HEK293T (cell line): Measurements from ENCODE around the gene GRPR.
"Not testable (repeated sequence)": the region's sequence is repeated elsewhere in the genome, so short reads cannot be mapped to it uniquely, and the experiment has no call there.

ENCODE experiments used
- ELF4 ChIP-seq: fragments of 450-650 bp; IDR thresholded peaks from 2 replicates; pipeline ENCODE4 v1.6.1; 2017; ENCODE audit warnings: antibody characterized with exemption
- FOXA1 ChIP-seq: fragments of 450-650 bp; IDR thresholded peaks from 2 replicates; pipeline ENCODE4 v1.6.1; 2016; ENCODE audit warnings: mild to moderate bottlenecking
- FOXK2 ChIP-seq: fragments of 450-650 bp; IDR thresholded peaks from 2 replicates; pipeline ENCODE4 v1.6.1; 2016; ENCODE audit warnings: mild to moderate bottlenecking
- HDGF ChIP-seq: fragments of 450-650 bp; IDR thresholded peaks from 2 replicates; pipeline ENCODE4 v1.6.1; 2017; ENCODE audit warnings: antibody characterized with exemption, borderline replicate concordance
- NFRKB ChIP-seq: fragments of 450-650 bp; IDR thresholded peaks from 2 replicates; pipeline ENCODE4 v1.6.1; 2016; ENCODE audit warnings: mild to moderate bottlenecking, moderate library complexity
- SP1 ChIP-seq: fragments of 450-650 bp; IDR thresholded peaks from 2 replicates; pipeline ENCODE4 v1.6.1; 2017
- TARDBP ChIP-seq: fragments of 450-650 bp; IDR thresholded peaks from 2 replicates; pipeline ENCODE4 v1.6.1; 2016
- TF ChIP-seq, protein P1 (sequence below): fragments of 450-650 bp; IDR thresholded peaks from 2 replicates; pipeline ENCODE4 v1.6.1; 2016

DNA sequence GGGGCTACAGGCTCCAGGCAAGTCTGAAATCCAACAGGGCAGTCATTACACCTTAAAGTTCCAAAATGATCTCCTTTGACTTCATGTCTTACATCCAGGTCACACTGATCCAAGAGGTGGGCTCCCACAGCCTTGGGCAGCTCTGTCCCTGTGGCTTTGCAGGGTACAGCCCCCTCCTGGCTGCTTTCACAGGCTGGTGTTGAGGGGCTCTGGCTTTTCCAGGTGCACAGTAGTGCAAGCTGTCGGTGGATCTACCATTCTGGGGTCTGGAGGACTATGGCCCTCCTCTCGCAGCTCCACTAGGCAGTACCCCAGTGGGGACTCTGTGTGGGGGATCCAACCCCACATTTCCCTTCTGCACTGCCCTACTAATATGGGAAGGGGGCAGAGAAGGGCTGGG lies 37.8 kb downstream of the GRPR start:
- TF ChIP-seq NFRKB, FOXK2, ELF4, SP1, TARDBP, HDGF, FOXA1: not testable (repeated sequence)
- TF ChIP-seq, protein P1, sequence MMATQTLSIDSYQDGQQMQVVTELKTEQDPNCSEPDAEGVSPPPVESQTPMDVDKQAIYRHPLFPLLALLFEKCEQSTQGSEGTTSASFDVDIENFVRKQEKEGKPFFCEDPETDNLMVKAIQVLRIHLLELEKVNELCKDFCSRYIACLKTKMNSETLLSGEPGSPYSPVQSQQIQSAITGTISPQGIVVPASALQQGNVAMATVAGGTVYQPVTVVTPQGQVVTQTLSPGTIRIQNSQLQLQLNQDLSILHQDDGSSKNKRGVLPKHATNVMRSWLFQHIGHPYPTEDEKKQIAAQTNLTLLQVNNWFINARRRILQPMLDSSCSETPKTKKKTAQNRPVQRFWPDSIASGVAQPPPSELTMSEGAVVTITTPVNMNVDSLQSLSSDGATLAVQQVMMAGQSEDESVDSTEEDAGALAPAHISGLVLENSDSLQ: not testable (repeated sequence)
